GM12891 (cell line): ENCODE data around the gene ATP6V1G2.

Experiments used
- POLR2A ChIP-seq: IDR thresholded peaks from 2 replicates; pipeline ENCODE4 v1.6.1; 2011; ENCODE audit warnings: low read depth, low read length, control low read depth
- POLR2AphosphoS5 ChIP-seq: IDR thresholded peaks from 2 replicates; pipeline ENCODE4 v1.6.1; 2011; ENCODE audit warnings: low read depth, low read length, control low read depth
- SPI1 ChIP-seq: IDR thresholded peaks from 2 replicates; pipeline ENCODE4 v1.6.1; 2011; ENCODE audit warnings: low read depth, low read length, control low read depth

- TF ChIP-seq POLR2A (peak; percentile 70), SPI1 (no peak), POLR2AphosphoS5 (peak; percentile 69; the same call in 1 of the 2 replicates)
Observed at GRCh38 chr6:31529329-31530150, 16.9 kb downstream of the ATP6V1G2 start.
